HEK293 (cell line): ENCODE data around the gene CD47.

ENCODE experiments used
- BCL11A ChIP-seq: fragments of 450-650 bp; formaldehyde crosslinking; IDR thresholded peaks from 2 replicates; pipeline ENCODE4 v1.5.1; 2016; ENCODE audit warnings: low read depth, missing biosample characterization, missing genetic modification characterization
- CTCF ChIP-seq: fragments of 450-650 bp; formaldehyde crosslinking; IDR thresholded peaks from 2 replicates; pipeline ENCODE4 v1.5.1; 2016; ENCODE audit warnings: missing biosample characterization, missing genetic modification characterization
- FEZF1 ChIP-seq: fragments of 450-650 bp; formaldehyde crosslinking; IDR thresholded peaks from 2 replicates; pipeline ENCODE4 v1.5.1; 2016; ENCODE audit warnings: missing biosample characterization, missing genetic modification characterization
- GLI2 ChIP-seq: fragments of 450-650 bp; formaldehyde crosslinking; IDR thresholded peaks from 2 replicates; pipeline ENCODE4; 2017; ENCODE audit warnings: missing biosample characterization, missing genetic modification characterization, low read depth, borderline replicate concordance
- RBAK ChIP-seq: fragments of 450-650 bp; formaldehyde crosslinking; IDR thresholded peaks from 2 replicates; pipeline ENCODE4 v1.5.1; 2016; ENCODE audit warnings: missing biosample characterization, missing genetic modification characterization
- ZNF26 ChIP-seq: fragments of 450-650 bp; formaldehyde crosslinking; IDR thresholded peaks from 2 replicates; pipeline ENCODE4 v1.5.1; 2016; ENCODE audit warnings: missing biosample characterization, missing genetic modification characterization
- ZNF670 ChIP-seq: fragments of 450-650 bp; formaldehyde crosslinking; IDR thresholded peaks from 2 replicates; pipeline ENCODE4 v1.5.1; 2016; ENCODE audit warnings: missing biosample characterization, missing genetic modification characterization, low read depth

GRCh38 chr3:108097322-108098002, 6.6 kb upstream of the CD47 start:
- TF ChIP-seq CTCF (no peak), FEZF1 (tag by site-specific recombination) (no peak), BCL11A (tag by site-specific recombination) (no peak), RBAK (tag by site-specific recombination) (no peak), ZNF26 (tag by site-specific recombination) (no peak), ZNF670 (tag by site-specific recombination) (no peak), GLI2 (tag by site-specific recombination) (no peak)
